Stimulated activated CD8-positive, alpha-beta memory T cell treated with anti-CD3 and anti-CD28 coated beads, Interleukin-4, amount 100 ng/mL, for 48 hours (primary cell): ENCODE measurements around the gene PFDN4.
"Not testable (repeated sequence)": the region's sequence is repeated elsewhere in the genome, so short reads cannot be mapped to it uniquely, and the experiment has no call there.

ENCODE experiments used
- DNase-seq: peaks from one replicate; pipeline ENCODE4 v3.0.0-alpha.2; 2020

PFDN4 gene

GRCh38 chr20:54228841-54229240 is 21.0 kb downstream of the PFDN4 start:
- no peak for DNase-seq

- DNase-seq: no peak
Measured at GRCh38 chr20:54229566-54230160, 21.8 kb downstream of the PFDN4 start.

- DNase-seq: no peak
Measured at GRCh38 chr20:54231036-54231435, 23.1 kb downstream of the PFDN4 start.

- DNase-seq: no peak
Measured at GRCh38 chr20:54234991-54235390, 27.1 kb downstream of the PFDN4 start.

GRCh38 chr20:54237116-54237943 is 29.4 kb downstream of the PFDN4 start:
- DNase-seq: no peak

- no peak for DNase-seq
Measured at GRCh38 chr20:54244113-54244512, 36.2 kb downstream of the PFDN4 start.

GRCh38 chr20:54248705-54249104 is 40.8 kb downstream of the PFDN4 start:
- not testable (repeated sequence) for DNase-seq

- DNase-seq: no peak
Measured at GRCh38 chr20:54250691-54251090, 42.8 kb downstream of the PFDN4 start.

GRCh38 chr20:54251096-54251495 is 43.2 kb downstream of the PFDN4 start:
- no peak for DNase-seq

GRCh38 chr20:54254596-54254995 is 46.7 kb downstream of the PFDN4 start:
- no peak for DNase-seq

- DNase-seq: no peak
Measured at GRCh38 chr20:54255157-54255556, 47.3 kb downstream of the PFDN4 start.

GRCh38 chr20:54256202-54256601 is 48.3 kb downstream of the PFDN4 start:
- DNase-seq: no peak

GRCh38 chr20:54257071-54257816 is 49.4 kb downstream of the PFDN4 start:
- DNase-seq: no peak

- no peak for DNase-seq
Measured at GRCh38 chr20:54260116-54260515, 52.2 kb downstream of the PFDN4 start.

GRCh38 chr20:54262671-54263070 is 54.8 kb downstream of the PFDN4 start:
- no peak for DNase-seq

GRCh38 chr20:54263116-54263690 is 55.3 kb downstream of the PFDN4 start:
- no peak for DNase-seq

GRCh38 chr20:54265791-54266190 is 57.9 kb downstream of the PFDN4 start:
- not testable (repeated sequence) for DNase-seq

GRCh38 chr20:54266844-54267243 is 59.0 kb downstream of the PFDN4 start:
- DNase-seq: no peak

GRCh38 chr20:54267483-54268003 is 59.7 kb downstream of the PFDN4 start:
- DNase-seq: no peak

GRCh38 chr20:54268941-54269340 is 61.1 kb downstream of the PFDN4 start:
- no peak for DNase-seq
